GM21381 (cell line): ENCODE measurements around the gene PLEKHO1.
"Not testable (repeated sequence)": the region's sequence is repeated elsewhere in the genome, so short reads cannot be mapped to it uniquely, and the experiment has no call there.

Experiments used
- ATAC-seq: cut with Tn5 transposase; IDR thresholded peaks from one replicate; pipeline ENCODE4 v1.9.1; 2021; ENCODE audit warnings: mild to moderate bottlenecking, moderate library complexity; ENCODE audit not compliant: unreplicated experiment

The PLEKHO1 gene

DNA sequence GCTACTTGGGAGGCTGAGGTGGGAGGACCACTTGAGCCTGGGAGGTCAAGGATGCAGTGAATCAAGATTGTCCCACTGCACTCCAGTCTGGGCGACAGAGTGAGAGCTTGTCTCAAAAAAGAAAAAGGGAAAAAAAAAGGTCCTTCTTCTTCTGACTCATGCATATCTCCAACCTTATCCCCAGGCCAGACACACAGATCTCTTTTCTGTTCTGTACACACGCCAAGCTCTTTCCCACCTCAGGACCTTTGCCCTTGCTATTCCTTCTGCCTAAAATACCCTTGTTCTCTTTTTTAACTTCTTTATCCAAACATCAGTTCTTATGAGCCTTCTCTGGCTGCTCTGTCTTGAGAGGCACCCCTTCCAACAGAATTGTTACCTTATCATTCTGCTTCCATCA, 22.1 kb downstream of the PLEKHO1 start:
- ATAC-seq, result no peak

DNA sequence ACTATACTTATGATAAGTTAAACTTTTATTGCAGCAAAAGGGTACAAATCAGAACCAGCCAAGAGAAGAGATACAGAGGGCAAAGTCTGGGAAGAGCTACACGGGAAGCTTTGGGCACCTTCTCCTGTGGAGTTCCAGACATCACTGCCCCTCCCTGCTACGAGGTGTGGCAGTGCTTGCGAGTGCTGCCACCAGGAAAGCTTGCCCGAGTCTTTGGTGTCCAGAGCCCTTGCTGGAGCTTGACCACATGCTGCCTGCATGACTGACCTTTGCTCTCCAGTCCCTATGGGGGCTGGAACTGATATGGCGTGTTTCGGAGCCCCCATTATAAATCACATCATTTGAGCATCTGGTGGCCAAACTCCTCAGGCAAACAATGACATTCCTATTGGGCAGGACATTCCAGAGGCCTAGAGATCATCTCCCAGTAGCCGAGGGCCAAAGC, 23.4 kb downstream of the PLEKHO1 start:
- no peak for ATAC-seq

DNA sequence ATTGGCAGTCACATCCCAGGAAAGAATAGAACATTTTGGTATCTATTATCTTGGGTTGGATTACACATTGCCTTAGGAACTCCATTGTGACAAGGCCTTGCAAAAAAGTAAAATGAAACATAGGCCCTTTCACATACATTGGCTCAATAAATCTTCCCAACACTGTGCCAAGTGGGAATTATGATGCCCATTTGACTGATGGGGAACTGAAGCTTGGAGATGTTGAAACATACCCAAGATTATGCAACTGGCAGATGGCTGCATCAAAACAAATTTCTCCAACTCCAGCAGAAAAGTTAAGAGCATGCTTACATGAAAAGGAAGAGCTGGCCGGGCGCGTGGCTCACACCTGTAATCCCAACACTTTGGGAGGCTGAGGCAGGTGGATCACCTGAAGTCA, 26.9 kb downstream of the PLEKHO1 start:
- ATAC-seq, result no peak

DNA sequence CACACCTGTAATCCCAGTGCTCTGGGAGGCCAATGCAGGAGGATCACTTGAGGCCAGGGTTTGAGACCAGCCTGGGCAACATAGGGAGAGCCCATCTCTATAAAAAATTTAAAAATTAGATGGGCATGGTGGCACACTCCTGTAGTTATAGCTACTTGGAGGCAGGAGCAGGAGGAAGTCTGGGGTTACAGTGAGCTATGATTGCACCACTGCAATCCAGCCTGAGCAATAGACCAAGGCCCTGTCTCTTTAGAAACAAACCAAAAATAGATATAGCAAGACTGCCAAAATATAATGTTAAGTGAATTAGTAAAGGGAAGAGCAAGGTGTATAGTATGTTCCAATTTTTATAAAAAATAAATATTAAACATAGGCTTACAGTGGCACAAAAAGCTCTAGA, 28.8 kb downstream of the PLEKHO1 start:
- no peak for ATAC-seq

DNA sequence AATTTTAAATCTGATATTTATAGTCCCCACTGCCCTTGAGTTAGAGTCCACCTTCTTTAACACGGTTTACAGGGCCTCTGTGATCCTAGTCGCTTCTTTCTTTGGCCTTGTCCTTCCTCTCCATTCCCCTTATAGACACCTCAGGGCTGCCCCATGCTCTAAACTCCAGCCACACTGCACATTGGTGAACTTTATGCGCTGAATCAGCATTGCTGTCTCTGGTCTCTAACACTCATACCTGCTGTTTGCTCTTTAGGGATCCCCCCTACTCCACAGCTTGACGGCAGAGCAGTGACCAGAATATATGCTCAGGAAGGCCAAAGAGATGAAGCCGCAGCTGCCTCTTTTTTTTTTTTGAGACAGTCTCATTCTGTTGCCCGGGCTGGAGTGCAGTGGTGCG, 30.2 kb downstream of the PLEKHO1 start:
- no peak for ATAC-seq

DNA sequence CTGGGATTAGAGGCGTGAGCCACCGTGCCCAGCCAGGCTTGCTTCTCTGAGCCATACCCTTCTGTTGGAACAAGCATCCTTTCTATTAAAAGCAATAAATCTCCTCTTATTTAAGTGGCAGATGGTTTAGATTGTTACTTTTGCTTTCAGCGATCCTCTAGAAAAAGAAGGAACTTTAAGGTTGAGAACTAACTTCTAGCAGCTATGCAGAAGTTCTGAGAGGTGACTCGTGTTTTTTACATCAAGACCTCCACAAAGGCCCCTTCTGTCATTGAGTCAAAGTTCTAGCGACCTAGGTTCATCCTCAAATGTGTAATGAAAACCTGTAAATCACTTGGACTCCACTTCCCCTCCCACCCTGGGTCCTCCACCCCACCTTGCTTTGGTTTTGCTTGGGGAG, 30.8 kb downstream of the PLEKHO1 start:
- no peak for ATAC-seq

DNA sequence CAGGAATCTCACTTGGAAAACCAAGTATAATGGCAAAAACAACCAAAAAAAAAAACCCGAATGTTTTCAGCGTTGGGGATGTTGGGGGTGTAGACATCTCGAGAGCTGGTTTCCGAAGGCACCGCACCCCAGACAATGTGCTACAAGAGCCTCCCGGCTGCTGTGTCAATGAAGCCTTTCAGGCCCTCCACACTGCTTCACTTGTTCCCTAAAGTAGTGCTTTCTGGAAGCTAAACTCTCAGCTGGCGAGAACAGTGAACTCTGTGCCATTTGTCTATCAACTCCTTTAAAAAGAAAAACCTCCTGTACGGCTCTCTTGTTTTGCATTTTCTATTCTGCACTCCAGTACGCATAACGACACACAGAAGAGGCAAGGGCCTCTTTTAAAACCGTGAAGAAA, 32.5 kb downstream of the PLEKHO1 start:
- ATAC-seq, result no peak

DNA sequence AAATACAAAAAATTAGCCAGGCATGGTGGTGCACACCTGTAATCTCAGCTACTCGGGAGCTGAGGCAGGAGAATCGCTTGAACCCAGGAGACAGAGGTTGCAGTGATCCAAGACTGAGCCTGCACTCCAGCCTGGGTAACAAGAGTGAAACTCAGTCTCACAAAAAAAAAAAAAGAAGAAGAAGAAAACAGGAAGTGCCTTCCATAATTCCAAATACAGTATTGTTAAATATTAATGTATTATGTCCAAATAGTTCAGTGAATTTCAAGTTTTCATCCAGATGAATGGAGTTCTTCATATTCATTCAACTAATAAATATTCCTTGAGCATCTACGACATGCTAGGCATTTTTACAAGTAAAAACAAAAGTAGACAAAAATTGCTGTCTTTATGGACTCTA, 33.3 kb downstream of the PLEKHO1 start:
- ATAC-seq, result no peak

DNA sequence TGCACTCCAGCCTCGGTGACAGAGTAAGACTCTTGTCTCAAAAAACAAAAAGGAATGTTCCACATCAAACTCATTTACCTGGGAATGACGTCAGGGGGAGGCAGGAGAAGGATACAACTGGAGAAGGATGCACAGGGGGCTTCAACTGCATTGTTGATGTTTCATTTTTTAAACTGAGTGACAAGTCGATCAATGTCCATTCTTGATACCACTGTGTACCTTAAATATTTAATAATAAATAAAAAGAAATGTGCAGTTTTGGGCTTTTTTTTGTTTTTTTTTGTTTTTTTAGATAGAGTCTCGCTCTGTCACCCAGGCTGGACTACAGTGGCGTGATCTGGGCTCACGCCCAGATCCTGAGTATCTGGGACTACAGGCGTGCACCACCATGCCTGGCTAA, 35.8 kb downstream of the PLEKHO1 start:
- ATAC-seq, result no peak

DNA sequence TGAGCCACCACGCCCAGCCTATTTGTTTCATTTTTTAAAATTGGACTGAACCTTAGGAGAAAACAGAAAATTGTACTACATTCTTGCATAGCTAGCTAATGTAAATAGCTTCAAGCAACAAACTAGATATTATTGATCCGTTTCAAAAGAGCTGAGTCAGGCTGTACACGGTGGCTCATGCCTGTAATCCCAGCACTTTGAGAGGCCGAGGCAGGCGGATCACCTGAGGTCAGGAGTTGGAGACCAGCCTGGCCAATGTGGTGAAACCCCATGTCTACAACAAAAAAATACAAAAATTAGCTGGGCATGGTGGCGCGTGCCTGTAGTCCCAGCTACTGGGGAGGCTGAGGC, 36.7 kb downstream of the PLEKHO1 start:
- not testable (repeated sequence) for ATAC-seq

DNA sequence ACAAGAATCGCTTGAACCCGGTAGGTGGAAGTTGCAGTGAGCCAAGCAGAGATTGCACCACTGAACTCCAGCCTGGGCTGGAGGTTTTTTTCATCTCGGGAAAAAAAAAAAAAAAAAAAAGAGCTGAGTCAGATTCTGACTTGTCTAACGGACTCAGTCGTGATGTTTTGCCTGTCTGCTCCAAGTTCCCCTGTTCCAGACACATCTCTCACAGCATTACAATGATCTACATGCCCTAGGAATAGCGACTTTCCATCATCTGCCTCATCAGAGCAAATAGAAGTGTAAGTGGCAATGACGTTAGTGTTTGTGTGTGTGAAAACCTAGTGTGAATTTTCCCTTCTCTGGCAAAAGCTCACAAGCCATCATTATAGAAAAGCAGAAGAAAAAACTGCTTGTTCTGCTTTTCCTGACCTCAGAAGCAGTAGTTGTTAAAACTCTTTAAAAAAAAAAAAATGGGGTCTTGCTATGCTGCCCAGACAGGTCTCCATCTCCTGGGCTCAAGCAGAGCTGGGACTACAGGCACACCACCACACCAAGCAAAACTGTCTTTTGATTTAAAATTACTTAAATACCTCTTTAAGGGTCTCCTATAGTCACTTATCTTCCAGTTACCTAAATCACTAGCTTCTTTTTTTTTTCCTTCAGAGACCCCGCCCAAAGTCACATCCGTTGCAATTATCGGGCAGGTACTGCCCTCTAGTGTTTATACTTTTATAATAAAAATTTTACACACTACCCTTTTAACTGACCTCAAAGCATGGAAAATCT, 37.3 kb downstream of the PLEKHO1 start:
- ATAC-seq, result no peak

DNA sequence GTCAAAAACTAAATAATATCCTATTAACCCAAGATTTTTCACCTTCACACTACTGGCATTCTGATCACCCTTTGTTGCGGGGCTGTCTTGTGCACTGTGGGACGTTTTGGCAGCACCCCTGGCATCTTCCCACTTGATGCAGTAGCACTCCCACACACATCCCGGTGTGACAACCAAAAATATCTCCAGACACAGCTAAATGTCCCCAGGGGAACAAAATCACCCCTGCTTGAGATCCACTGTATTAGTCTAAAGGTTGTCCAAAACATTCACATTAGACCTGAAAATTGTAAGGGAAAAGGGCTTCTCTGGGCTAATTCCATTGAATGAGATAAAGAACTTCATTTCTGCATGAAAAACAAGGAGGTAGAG, 37.8 kb downstream of the PLEKHO1 start:
- ATAC-seq, result no peak

DNA sequence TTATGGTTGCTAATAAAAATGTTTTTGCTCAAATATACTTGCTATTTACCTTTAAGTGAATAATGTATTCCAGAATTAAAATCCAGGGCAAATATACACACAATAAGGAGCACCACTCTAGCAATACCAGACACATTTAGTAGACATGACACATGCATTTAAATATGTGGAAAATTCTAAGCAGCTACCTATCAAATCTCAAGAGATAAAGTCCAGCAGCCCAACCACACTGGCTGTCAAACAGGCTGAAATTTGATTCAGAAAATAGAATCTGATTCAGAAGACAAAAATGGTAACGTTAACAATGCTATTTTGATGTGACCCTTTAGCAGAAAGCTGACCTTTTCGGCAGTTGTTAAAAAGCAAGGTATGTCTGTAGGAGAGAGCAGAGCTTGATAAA, 42.3 kb downstream of the PLEKHO1 start:
- ATAC-seq, result no peak

DNA sequence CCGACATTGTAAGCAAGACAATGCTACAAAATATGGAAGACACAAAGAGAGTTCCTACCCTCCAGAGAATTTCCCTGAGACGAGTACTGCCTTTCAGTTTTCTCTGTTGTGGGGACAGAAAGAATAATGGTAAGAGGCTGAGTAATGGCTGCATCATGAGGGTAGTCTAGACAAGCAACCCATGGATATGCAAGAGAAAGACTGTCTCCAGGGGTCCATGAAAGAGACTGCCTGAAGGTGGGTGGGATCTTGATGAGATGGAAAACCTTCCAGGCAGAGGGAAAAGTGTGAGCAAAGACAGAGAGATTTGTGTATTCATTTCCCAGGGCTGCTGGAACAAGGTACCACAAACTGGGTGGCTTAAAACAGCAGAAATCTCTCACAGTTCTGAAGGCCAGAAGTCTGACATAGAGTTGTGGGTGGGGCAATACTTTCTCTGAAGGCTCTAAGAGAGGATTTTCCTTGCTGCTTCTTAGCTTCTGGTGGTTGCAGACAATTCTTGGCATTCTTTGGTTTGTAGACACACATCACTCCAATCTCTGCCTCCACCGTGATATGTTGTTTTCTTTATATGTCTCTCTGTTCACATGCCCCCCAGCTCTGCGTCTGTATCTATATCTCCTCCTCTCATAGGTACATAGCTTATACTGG, 44.8 kb downstream of the PLEKHO1 start:
- ATAC-seq, result no peak

DNA sequence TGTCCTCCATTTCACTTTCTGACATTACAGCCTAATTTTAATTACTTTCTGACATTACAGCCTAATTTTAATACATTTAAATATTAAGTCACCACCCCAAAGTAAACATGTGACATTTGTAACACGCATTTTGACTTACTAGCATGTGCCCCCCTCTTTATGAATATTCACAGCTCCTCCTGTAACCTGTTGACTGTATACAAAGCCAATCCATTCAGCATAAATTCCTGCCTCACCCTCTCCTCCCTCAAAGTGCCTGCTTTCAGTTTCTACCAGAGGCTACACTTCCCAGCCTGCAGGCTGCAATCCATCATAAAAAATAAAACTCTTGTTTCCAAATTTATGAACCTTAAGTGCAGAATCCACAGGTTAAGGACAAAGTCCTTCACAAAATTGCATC, 46.7 kb downstream of the PLEKHO1 start:
- no peak for ATAC-seq

DNA sequence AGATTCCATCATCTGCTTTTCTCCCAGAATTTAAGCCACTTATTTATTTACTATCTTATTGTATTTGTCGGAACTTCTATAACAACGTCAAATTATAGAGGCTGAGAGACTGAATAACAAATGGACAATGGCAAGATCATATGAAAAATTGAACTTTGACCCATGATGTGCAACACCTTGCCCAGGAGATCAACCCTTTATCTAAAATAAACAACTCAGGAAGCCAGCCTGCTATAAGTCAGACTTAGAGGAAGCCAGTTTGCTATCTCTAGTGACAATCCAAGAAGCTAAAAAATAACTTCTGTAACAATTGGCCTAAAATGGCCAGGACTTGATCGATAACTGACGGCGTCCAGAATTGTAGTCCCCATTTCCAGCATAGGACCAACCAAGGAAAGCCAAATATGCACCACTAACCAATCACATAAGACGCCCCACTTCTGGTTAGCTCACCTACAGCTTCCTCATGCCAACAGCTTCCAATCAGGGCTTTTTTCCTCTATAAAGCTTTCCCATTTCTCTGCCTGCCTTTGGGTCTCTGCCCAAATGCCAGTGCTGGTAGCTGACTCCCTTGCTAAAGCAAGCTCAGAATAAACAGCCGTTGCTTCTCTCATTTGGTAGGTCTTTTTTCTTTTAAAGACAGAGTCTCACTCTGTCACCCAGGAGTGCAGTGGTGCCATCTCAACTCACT, 57.7 kb downstream of the PLEKHO1 start:
- ATAC-seq, result no peak

DNA sequence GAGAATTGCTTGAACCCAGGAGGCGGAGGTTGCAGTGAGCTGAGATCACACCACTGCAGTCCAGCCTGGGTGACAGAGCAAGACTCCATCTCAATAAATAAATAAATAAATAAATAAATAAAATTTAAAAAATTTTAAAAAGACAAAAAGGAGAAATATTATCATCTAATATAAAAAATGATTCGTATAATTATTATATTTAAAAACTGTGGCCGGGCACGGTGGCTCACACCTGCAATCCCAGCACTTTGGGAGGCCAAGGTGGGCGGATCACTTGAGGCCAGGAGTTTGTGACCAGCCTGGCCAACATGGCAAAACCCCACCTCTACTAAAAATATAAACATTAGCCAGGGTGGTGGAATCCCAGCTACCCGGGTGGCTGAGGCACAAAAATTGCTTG, 58.7 kb downstream of the PLEKHO1 start:
- ATAC-seq, result not testable (repeated sequence)
